ENCODE results near the gene CAVIN2.

CAVIN2 gene

GRCh38 chr2:191854382-191855372 lies 7.8 kb upstream of the CAVIN2 start:
- no peak overlapping the region for H2AFZ ChIP-seq (ENCODE audit: low read length, unreplicated experiment)
- peaks cover 6% of the 10 kb centered on the region for H3K4me1 ChIP-seq (ENCODE audit: control insufficient read depth, insufficient read depth, low read length, unreplicated experiment)
- H3K79me2 ChIP-seq (ENCODE audit: control insufficient read depth, insufficient read depth, low read length, unreplicated experiment): no peaks in the 10 kb centered on the region
- no peaks in the 10 kb centered on the region for H3K36me3 ChIP-seq (ENCODE audit: insufficient read depth, low read length)
- H3K27me3 ChIP-seq (ENCODE audit: insufficient read depth, low read length): no peaks in the 10 kb centered on the region
- H3K27ac ChIP-seq (ENCODE audit: low read depth, low read length): no peak overlapping the region
- H3K4me3 ChIP-seq (ENCODE audit: low read depth, low read length): no peak overlapping the region

GRCh38 chr2:191853843-191854242 lies 7.0 kb upstream of the CAVIN2 start:
- H3K4me3 ChIP-seq (ENCODE audit: low read depth, low read length): no peak overlapping the region
- H3K79me2 ChIP-seq (ENCODE audit: control insufficient read depth, insufficient read depth, low read length, unreplicated experiment): no peaks in the 10 kb centered on the region
- no peak overlapping the region for H3K27ac ChIP-seq (ENCODE audit: low read depth, low read length)
- H3K4me1 ChIP-seq (ENCODE audit: control insufficient read depth, insufficient read depth, low read length, unreplicated experiment): peaks cover 6% of the 10 kb centered on the region
- H2AFZ ChIP-seq (ENCODE audit: low read length, unreplicated experiment): no peak overlapping the region
- H3K27me3 ChIP-seq (ENCODE audit: insufficient read depth, low read length): no peaks in the 10 kb centered on the region
- no peaks in the 10 kb centered on the region for H3K36me3 ChIP-seq (ENCODE audit: insufficient read depth, low read length)

DNA sequence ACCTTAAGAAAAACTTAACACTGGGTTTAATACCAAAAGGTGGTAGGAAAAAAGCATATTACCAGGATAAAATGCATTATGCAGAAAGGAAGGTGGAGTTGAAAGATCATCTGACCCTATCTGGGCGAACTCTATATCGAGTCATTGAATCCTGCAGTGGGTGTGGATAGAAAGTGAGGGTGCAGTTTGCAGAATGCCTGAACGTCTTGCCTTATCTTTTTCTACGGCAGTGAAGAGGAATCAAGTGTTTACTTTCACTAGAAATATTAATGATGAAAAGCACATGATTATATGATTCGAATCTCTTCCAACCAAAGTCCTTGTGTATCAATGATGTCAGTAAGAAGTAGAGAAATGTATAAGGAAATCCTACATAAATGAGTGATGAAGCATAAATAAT lies 4.3 kb upstream of the CAVIN2 start:
- no peaks in the 10 kb centered on the region for H3K27me3 ChIP-seq (ENCODE audit: insufficient read depth, low read length)
- H3K4me3 ChIP-seq (ENCODE audit: low read depth, low read length): no peak overlapping the region
- no peak overlapping the region for H3K27ac ChIP-seq (ENCODE audit: low read depth, low read length)
- H3K4me1 ChIP-seq (ENCODE audit: control insufficient read depth, insufficient read depth, low read length, unreplicated experiment): peaks cover 18% of the 10 kb centered on the region
- H3K79me2 ChIP-seq (ENCODE audit: control insufficient read depth, insufficient read depth, low read length, unreplicated experiment): no peaks in the 10 kb centered on the region
- no peak overlapping the region for H2AFZ ChIP-seq (ENCODE audit: low read length, unreplicated experiment)
- H3K36me3 ChIP-seq (ENCODE audit: insufficient read depth, low read length): no peaks in the 10 kb centered on the region

DNA sequence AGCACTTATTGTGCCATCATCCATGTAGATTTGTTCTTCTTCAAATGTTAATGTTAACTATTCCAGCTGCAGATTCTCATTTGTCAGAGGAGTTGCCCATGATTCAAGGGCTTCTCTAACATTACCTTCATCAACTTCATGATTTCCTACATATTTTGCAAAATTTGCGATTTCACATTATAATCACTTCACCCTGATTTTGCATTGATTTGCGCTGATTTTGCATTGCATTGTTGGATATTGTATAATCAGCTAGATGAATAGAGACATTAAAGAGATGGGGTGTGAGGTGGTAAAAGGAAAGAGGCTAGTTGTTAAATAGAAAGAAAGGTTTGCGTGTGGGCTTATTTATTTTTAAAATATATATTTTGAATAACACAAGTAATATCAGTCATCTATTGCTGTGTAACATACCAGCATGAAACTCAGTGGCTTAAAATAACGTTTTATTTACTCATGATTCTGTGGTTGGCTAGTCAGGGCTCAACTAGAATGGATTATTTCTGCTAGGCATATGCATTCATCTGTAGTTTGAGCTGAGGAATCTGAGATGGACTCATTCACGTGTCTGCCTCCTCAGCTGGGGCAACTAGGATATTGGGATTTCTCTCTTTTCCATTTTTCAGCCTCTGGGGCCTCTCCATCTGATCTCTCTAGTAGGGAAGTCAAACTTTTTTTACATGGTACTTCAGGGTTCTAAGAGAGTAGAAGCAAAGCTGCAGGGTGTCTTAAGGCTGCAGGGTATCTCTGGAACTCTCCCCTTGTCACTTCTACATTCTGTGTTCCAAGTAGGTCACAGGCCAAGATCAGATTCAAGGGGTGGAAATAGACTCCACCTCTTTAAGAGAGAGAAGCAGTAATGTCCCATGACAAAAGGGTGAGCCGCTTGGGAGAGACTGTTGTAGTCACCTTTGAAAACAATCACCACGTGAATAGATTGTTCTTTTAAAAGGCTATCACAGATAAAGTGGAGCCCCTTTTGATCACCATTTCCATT lies 2.2 kb upstream of the CAVIN2 start:
- H3K4me3 ChIP-seq (ENCODE audit: low read depth, low read length): no peak overlapping the region
- H3K4me1 ChIP-seq (ENCODE audit: control insufficient read depth, insufficient read depth, low read length, unreplicated experiment): peaks cover 32% of the 10 kb centered on the region
- H3K36me3 ChIP-seq (ENCODE audit: insufficient read depth, low read length): no peaks in the 10 kb centered on the region
- H3K27me3 ChIP-seq (ENCODE audit: insufficient read depth, low read length): no peaks in the 10 kb centered on the region
- H2AFZ ChIP-seq (ENCODE audit: low read length, unreplicated experiment): no peak overlapping the region
- no peaks in the 10 kb centered on the region for H3K79me2 ChIP-seq (ENCODE audit: control insufficient read depth, insufficient read depth, low read length, unreplicated experiment)
- H3K27ac ChIP-seq (ENCODE audit: low read depth, low read length): no peak overlapping the region

DNA sequence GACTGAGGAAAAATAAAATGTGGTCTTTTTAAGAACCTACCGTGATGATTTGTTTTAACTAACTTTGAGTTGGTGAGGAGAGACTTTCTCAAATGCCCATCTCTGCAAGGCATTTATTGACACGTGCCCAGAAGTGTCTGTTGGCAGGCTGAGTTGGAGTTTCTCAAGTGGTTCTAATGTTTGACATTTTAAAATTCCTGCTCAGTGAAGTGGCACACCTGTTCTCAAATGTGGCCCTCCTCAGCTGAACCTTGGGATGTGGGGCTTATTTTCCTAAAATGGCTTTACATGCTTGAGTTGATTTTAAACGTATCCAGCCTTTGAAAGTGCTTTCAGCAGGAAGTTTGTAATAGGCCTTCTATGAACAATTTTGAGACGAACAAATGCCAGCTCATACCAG lies 876 bp upstream of the CAVIN2 start:
- no peaks in the 10 kb centered on the region for H3K27me3 ChIP-seq (ENCODE audit: insufficient read depth, low read length)
- H2AFZ ChIP-seq (ENCODE audit: low read length, unreplicated experiment): no peak overlapping the region
- peaks cover 32% of the 10 kb centered on the region for H3K4me1 ChIP-seq (ENCODE audit: control insufficient read depth, insufficient read depth, low read length, unreplicated experiment)
- no peaks in the 10 kb centered on the region for H3K36me3 ChIP-seq (ENCODE audit: insufficient read depth, low read length)
- H3K4me3 ChIP-seq (ENCODE audit: low read depth, low read length): no peak overlapping the region
- H3K27ac ChIP-seq (ENCODE audit: low read depth, low read length): no peak overlapping the region
- no peaks in the 10 kb centered on the region for H3K79me2 ChIP-seq (ENCODE audit: control insufficient read depth, insufficient read depth, low read length, unreplicated experiment)

- Histone ChIP-seq H3K27ac (ENCODE audit: low read depth, low read length) (no peak overlapping the region), H3K36me3 (ENCODE audit: insufficient read depth, low read length) (no peaks in the 10 kb centered on the region), H2AFZ (ENCODE audit: low read length, unreplicated experiment) (no peak overlapping the region), H3K79me2 (ENCODE audit: control insufficient read depth, insufficient read depth, low read length, unreplicated experiment) (no peaks in the 10 kb centered on the region), H3K27me3 (ENCODE audit: insufficient read depth, low read length) (no peaks in the 10 kb centered on the region), H3K4me3 (ENCODE audit: low read depth, low read length) (no peak overlapping the region), H3K4me1 (ENCODE audit: control insufficient read depth, insufficient read depth, low read length, unreplicated experiment) (peaks cover 32% of the 10 kb centered on the region)
These were observed 893 bp downstream of the CAVIN2 start for GRCh38 chr2:191845876-191846514.

GRCh38 chr2:191845248-191845715 lies 1.6 kb downstream of the CAVIN2 start:
- peaks cover 32% of the 10 kb centered on the region for H3K4me1 ChIP-seq (ENCODE audit: control insufficient read depth, insufficient read depth, low read length, unreplicated experiment)
- H3K27ac ChIP-seq (ENCODE audit: low read depth, low read length): no peak overlapping the region
- H3K79me2 ChIP-seq (ENCODE audit: control insufficient read depth, insufficient read depth, low read length, unreplicated experiment): no peaks in the 10 kb centered on the region
- no peaks in the 10 kb centered on the region for H3K27me3 ChIP-seq (ENCODE audit: insufficient read depth, low read length)
- H3K36me3 ChIP-seq (ENCODE audit: insufficient read depth, low read length): no peaks in the 10 kb centered on the region
- H2AFZ ChIP-seq (ENCODE audit: low read length, unreplicated experiment): peak overlapping the region; percentile 21
- H3K4me3 ChIP-seq (ENCODE audit: low read depth, low read length): peak overlapping the region; percentile 47

GRCh38 chr2:191844706-191845105 lies 2.2 kb downstream of the CAVIN2 start:
- H3K27ac ChIP-seq (ENCODE audit: low read depth, low read length): no peak overlapping the region
- peak overlapping the region; percentile 47 for H3K4me3 ChIP-seq (ENCODE audit: low read depth, low read length)
- H2AFZ ChIP-seq (ENCODE audit: low read length, unreplicated experiment): peak overlapping the region; percentile 21
- H3K4me1 ChIP-seq (ENCODE audit: control insufficient read depth, insufficient read depth, low read length, unreplicated experiment): peaks cover 32% of the 10 kb centered on the region
- H3K27me3 ChIP-seq (ENCODE audit: insufficient read depth, low read length): no peaks in the 10 kb centered on the region
- no peaks in the 10 kb centered on the region for H3K79me2 ChIP-seq (ENCODE audit: control insufficient read depth, insufficient read depth, low read length, unreplicated experiment)
- no peaks in the 10 kb centered on the region for H3K36me3 ChIP-seq (ENCODE audit: insufficient read depth, low read length)

DNA sequence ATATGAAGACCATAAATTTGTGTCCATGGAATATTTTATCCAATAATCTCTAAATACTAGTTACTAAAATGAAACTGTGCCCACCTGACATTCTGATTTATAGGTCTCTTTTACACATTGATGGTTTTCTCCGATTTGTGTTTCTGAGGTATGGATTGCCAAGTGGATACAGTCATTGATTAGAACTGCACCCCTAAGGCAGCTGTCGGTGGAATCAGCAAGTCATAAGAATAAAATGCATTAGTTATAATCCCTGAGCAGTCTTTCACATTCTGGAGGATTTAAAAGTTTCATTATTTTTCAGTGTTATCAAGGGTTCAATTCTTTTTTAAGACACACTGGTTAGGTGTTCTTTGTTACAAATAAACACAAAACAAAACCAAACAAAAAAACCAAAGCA lies 6.0 kb downstream of the CAVIN2 start:
- Histone ChIP-seq H3K4me3 (ENCODE audit: low read depth, low read length) (no peak overlapping the region), H2AFZ (ENCODE audit: low read length, unreplicated experiment) (no peak overlapping the region), H3K36me3 (ENCODE audit: insufficient read depth, low read length) (no peaks in the 10 kb centered on the region), H3K4me1 (ENCODE audit: control insufficient read depth, insufficient read depth, low read length, unreplicated experiment) (peaks cover 14% of the 10 kb centered on the region), H3K27me3 (ENCODE audit: insufficient read depth, low read length) (no peaks in the 10 kb centered on the region), H3K79me2 (ENCODE audit: control insufficient read depth, insufficient read depth, low read length, unreplicated experiment) (no peaks in the 10 kb centered on the region), H3K27ac (ENCODE audit: low read depth, low read length) (no peak overlapping the region)
